Measurements from ENCODE around the gene ZNF276.

ZNF276 gene

GRCh38 chr16:89787365-89787805, 66.0 kb downstream of the ZNF276 start:
- no peak for DNase-seq
